ENCODE data around the gene ADGRD1. TPM values are rescaled to one million over a fixed set of nuclear protein-coding genes. Genes with fewer than 3 reads are reported as not detected.

Gene ADGRD1
- total and polyA plus RNA-seq, 3 experiments from 2014 or later, result 1.1 to 1.3 TPM; not detected in 1

- Histone ChIP-seq H3K4me3 (ENCODE audit: low read length) (no peak overlapping the region), H3K9me3 (ENCODE audit: low read length) (no peaks in the 10 kb centered on the region), H3K36me3 (ENCODE audit: insufficient read depth, low read length) (no peaks in the 10 kb centered on the region), H3K27ac (ENCODE audit: low read depth, low read length) (no peak overlapping the region), H3K4me1 (ENCODE audit: insufficient read depth, low read length) (no peaks in the 10 kb centered on the region), H3K27me3 (ENCODE audit: insufficient read depth, low read length, poor library complexity, severe bottlenecking) (no peaks in the 10 kb centered on the region)
- Mint-ChIP-seq H3K4me3 (no peak overlapping the region), H3K4me1 (no peaks in the 10 kb centered on the region), H3K27me3 (peaks cover 8 to 17% of the 10 kb centered on the region in 2 donors), H3K9me3 (no peaks in the 10 kb centered on the region), H3K36me3 (no peaks in the 10 kb centered on the region), H3K27ac (no peak overlapping the region)
- POLR2A ChIA-PET, result no interaction called here
- DNase-seq, result no peak
- CTCF ChIA-PET, result no interaction called here
These were observed 24.0 kb downstream of the ADGRD1 start for GRCh38 chr12:130977743-130978095.

DNA sequence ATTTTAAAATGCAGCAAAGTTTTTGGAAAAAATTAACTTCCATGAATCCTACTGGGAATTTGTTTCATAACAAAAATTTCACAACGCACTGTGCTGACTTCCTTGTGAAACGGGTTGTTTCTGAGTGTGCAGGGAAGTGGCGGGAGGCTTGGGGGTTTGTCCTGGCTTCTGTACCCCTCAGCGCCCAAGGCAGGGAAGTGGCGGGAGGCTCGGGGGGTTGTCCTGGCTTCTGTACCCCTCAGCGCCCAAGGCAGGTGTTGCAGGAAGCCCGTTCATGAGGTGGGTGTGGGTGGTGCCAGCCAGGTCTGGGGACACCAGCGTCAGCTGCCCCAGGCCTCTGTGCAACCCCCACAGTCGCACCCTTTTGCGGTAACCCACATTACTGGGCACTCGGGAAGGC, 25.1 kb downstream of the ADGRD1 start:
- Histone ChIP-seq H3K27ac (ENCODE audit: low read depth, low read length) (no peak overlapping the region), H3K4me1 (ENCODE audit: insufficient read depth, low read length) (no peaks in the 10 kb centered on the region), H3K9me3 (ENCODE audit: low read length) (no peaks in the 10 kb centered on the region), H3K4me3 (ENCODE audit: low read length) (no peak overlapping the region), H3K36me3 (ENCODE audit: insufficient read depth, low read length) (no peaks in the 10 kb centered on the region), H3K27me3 (ENCODE audit: insufficient read depth, low read length, poor library complexity, severe bottlenecking) (no peaks in the 10 kb centered on the region)
- POLR2A ChIA-PET, result no interaction called here
- DNase-seq, result no peak
- H3K36me3 Mint-ChIP-seq, result no peaks in the 10 kb centered on the region
- no peaks in the 10 kb centered on the region for H3K4me1 Mint-ChIP-seq
- H3K27ac Mint-ChIP-seq, result no peak overlapping the region
- peaks cover 8 to 18% of the 10 kb centered on the region in 2 donors for H3K27me3 Mint-ChIP-seq
- CTCF ChIA-PET, result no interaction called here
- no peak overlapping the region for H3K4me3 Mint-ChIP-seq
- no peaks in the 10 kb centered on the region for H3K9me3 Mint-ChIP-seq

DNA sequence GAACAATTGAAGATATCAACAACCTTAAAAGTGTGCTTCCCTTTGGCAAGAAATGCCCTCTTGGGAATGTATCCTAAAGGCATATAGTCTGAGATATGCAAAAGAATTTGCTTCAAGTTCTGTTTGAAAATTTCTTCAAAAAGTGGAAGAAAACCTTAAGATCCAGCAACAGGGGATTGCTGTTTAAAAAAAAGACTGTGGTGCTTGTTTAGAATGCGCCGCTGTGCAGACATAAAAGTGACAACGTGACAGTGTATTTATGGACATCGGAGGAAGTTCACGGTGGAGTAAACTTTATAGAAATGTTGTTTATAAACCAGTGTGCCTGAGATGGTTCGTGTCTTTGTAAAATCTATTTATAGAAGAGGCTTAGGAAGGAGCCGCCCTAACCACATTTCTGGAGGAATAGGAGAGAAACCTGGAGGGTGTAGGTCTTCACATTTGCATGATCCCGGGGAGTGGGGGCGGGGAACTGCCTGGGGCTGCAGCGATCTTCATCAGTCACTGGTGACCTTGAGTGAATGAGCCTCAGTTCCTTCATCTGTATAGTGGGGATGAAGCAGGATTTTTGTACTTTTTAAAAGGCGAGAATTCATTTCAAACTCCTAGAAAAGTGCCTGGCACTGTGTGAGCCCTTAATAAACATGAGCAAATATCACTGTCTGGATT, 27.5 kb downstream of the ADGRD1 start:
- no peaks in the 10 kb centered on the region for H3K27me3 ChIP-seq (ENCODE audit: insufficient read depth, low read length, poor library complexity, severe bottlenecking)
- H3K27ac Mint-ChIP-seq, result no peak overlapping the region
- H3K4me1 Mint-ChIP-seq, result no peaks in the 10 kb centered on the region
- no peaks in the 10 kb centered on the region for H3K36me3 ChIP-seq (ENCODE audit: insufficient read depth, low read length)
- H3K27ac ChIP-seq (ENCODE audit: low read depth, low read length), result no peak overlapping the region
- H3K4me1 ChIP-seq (ENCODE audit: insufficient read depth, low read length), result no peaks in the 10 kb centered on the region
- no peak overlapping the region for H3K4me3 ChIP-seq (ENCODE audit: low read length)
- CTCF ChIA-PET, result no interaction called here
- no peaks in the 10 kb centered on the region for H3K36me3 Mint-ChIP-seq
- no peaks in the 10 kb centered on the region for H3K9me3 Mint-ChIP-seq
- H3K27me3 Mint-ChIP-seq, result peaks cover 5 to 23% of the 10 kb centered on the region in 2 donors
- H3K9me3 ChIP-seq (ENCODE audit: low read length), result no peaks in the 10 kb centered on the region
- no peak for DNase-seq
- no peak overlapping the region for H3K4me3 Mint-ChIP-seq
- POLR2A ChIA-PET, result no interaction called here

DNA sequence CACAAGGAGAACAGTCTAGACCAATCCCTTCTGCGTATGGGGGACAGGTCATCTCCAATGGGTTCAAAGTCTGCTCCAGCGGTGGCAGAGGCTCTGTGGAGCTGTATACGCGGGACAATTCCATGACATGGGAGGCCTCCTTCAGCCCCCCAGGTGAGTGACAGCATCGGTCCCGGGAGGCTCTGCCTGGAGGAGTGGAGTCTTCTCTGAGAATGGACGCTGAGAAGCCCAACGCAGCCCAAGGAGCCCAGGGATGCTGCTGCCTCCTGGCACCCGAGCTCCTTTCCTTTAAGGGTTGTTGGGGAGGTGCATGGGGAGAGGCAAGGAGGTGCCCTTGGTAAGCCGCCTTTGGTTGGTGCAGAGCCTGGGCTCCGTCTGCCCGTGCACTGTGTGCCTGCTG, 28.2 kb downstream of the ADGRD1 start:
- H3K27ac ChIP-seq (ENCODE audit: low read depth, low read length), result no peak overlapping the region
- H3K4me1 ChIP-seq (ENCODE audit: insufficient read depth, low read length), result no peaks in the 10 kb centered on the region
- ChIA-PET CTCF (no interaction called here), POLR2A (no interaction called here)
- H3K4me3 ChIP-seq (ENCODE audit: low read length), result no peak overlapping the region
- Mint-ChIP-seq H3K4me3 (no peak overlapping the region), H3K36me3 (no peaks in the 10 kb centered on the region), H3K9me3 (no peaks in the 10 kb centered on the region), H3K4me1 (no peaks in the 10 kb centered on the region), H3K27me3 (peaks cover 5 to 23% of the 10 kb centered on the region in 2 donors), H3K27ac (no peak overlapping the region)
- no peak for DNase-seq
- H3K36me3 ChIP-seq (ENCODE audit: insufficient read depth, low read length), result no peaks in the 10 kb centered on the region
- H3K27me3 ChIP-seq (ENCODE audit: insufficient read depth, low read length, poor library complexity, severe bottlenecking), result no peaks in the 10 kb centered on the region
- no peaks in the 10 kb centered on the region for H3K9me3 ChIP-seq (ENCODE audit: low read length)

- H3K9me3 Mint-ChIP-seq, result no peaks in the 10 kb centered on the region
- CTCF ChIA-PET, result no interaction called here
- POLR2A ChIA-PET, result no interaction called here
- H3K4me1 Mint-ChIP-seq, result no peaks in the 10 kb centered on the region
- no peaks in the 10 kb centered on the region for H3K36me3 Mint-ChIP-seq
- DNase-seq, result no peak
- no peak overlapping the region for H3K27ac Mint-ChIP-seq
- no peak overlapping the region for H3K4me3 Mint-ChIP-seq
- Histone ChIP-seq H3K36me3 (ENCODE audit: insufficient read depth, low read length) (no peaks in the 10 kb centered on the region), H3K4me3 (ENCODE audit: low read length) (no peak overlapping the region), H3K27ac (ENCODE audit: low read depth, low read length) (no peak overlapping the region), H3K9me3 (ENCODE audit: low read length) (no peaks in the 10 kb centered on the region), H3K4me1 (ENCODE audit: insufficient read depth, low read length) (no peaks in the 10 kb centered on the region), H3K27me3 (ENCODE audit: insufficient read depth, low read length, poor library complexity, severe bottlenecking) (no peaks in the 10 kb centered on the region)
- H3K27me3 Mint-ChIP-seq, result peaks cover 5 to 29% of the 10 kb centered on the region in 2 donors
These were observed 29.0 kb downstream of the ADGRD1 start for GRCh38 chr12:130982565-130983225.

GRCh38 chr12:130983328-130984017, 29.8 kb downstream of the ADGRD1 start:
- Histone ChIP-seq H3K4me3 (ENCODE audit: low read length) (no peak overlapping the region), H3K27me3 (ENCODE audit: insufficient read depth, low read length, poor library complexity, severe bottlenecking) (no peaks in the 10 kb centered on the region), H3K27ac (ENCODE audit: low read depth, low read length) (no peak overlapping the region), H3K36me3 (ENCODE audit: insufficient read depth, low read length) (no peaks in the 10 kb centered on the region), H3K4me1 (ENCODE audit: insufficient read depth, low read length) (no peaks in the 10 kb centered on the region), H3K9me3 (ENCODE audit: low read length) (no peaks in the 10 kb centered on the region)
- Mint-ChIP-seq H3K27ac (no peak overlapping the region), H3K4me1 (no peaks in the 10 kb centered on the region), H3K36me3 (no peaks in the 10 kb centered on the region), H3K4me3 (no peak overlapping the region), H3K9me3 (no peaks in the 10 kb centered on the region), H3K27me3 (peaks cover 5 to 36% of the 10 kb centered on the region in 2 donors)
- CTCF ChIA-PET, result no interaction called here
- POLR2A ChIA-PET, result no interaction called here
- no peak for DNase-seq

DNA sequence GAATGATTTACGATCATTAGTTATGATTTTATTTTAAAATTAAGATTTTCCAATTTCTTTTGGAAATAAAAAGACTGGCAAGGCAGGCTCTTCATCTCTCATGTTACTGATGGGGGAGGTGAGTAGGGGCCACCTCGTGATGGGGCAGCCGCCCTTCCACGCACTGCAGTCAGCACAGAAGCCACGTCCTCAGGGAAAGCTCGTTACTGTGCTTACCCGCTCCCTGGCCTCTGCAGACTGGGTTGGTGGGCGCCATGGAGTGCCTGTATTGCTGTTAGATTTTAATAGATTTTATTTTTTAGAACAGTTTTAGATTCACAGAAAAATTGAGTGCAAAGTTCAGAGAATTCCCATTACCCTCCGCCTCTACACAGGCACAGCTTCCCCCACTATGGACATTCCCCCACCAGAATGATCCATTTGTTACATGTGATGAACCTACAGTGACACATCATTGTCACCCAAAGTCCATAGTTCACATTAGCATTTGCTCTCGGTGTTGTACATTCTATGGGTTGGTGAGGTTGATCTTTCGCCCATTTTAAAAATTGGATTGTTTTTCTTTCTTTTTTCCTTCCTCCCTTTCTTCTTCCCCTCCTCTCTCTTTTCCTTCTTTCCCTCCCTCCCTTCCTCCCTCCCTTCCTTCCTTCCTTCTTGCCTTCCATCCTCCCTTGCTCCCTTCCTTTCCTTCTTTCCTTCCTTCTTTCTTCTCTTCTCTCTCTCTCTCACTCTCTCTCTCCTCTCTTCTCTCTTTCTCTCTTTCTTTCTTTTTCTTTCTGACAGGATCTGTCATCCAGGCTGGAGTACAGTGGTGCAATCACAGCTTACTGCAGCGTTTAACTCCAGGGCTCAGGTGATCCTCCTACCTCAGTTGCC, 30.7 kb downstream of the ADGRD1 start:
- no peaks in the 10 kb centered on the region for H3K36me3 ChIP-seq (ENCODE audit: insufficient read depth, low read length)

More for the DNA sequence above, 30.7 kb downstream of the ADGRD1 start:
- Mint-ChIP-seq H3K27ac (no peak overlapping the region), H3K9me3 (no peaks in the 10 kb centered on the region), H3K36me3 (no peaks in the 10 kb centered on the region), H3K27me3 (peaks cover 7 to 40% of the 10 kb centered on the region in 2 donors), H3K4me1 (no peaks in the 10 kb centered on the region), H3K4me3 (no peak overlapping the region)
- no peaks in the 10 kb centered on the region for H3K27me3 ChIP-seq (ENCODE audit: insufficient read depth, low read length, poor library complexity, severe bottlenecking)
- ChIA-PET CTCF (no interaction called here), POLR2A (no interaction called here)
- no peaks in the 10 kb centered on the region for H3K9me3 ChIP-seq (ENCODE audit: low read length)
- no peak for DNase-seq
- H3K4me3 ChIP-seq (ENCODE audit: low read length), result no peak overlapping the region
- H3K27ac ChIP-seq (ENCODE audit: low read depth, low read length), result no peak overlapping the region
- no peaks in the 10 kb centered on the region for H3K4me1 ChIP-seq (ENCODE audit: insufficient read depth, low read length)

All from CD8-positive, alpha-beta memory T cell (primary cell).